ENCODE data around the gene ANGEL2.

The ANGEL2 gene

GRCh38 chr1:212953321-212953720, 62.3 kb downstream of the ANGEL2 start:
- TF ChIP-seq CTCF (IDR thresholded peaks at IDR 0.05; ENCODE audit: control insufficient read depth, extremely low read depth, insufficient read depth): no peak
- no peak overlapping the region for H3K4me3 ChIP-seq (ENCODE audit: low read depth, low read length)
- DNase-seq (ENCODE audit: low read depth): no peak

- no peak overlapping the region for H3K4me3 ChIP-seq (ENCODE audit: low read depth, low read length)
- no peak for DNase-seq (ENCODE audit: low read depth)
- TF ChIP-seq CTCF (IDR thresholded peaks at IDR 0.05; ENCODE audit: control insufficient read depth, extremely low read depth, insufficient read depth): no peak
Measured at GRCh38 chr1:212952641-212952976, 63.1 kb downstream of the ANGEL2 start.

GRCh38 chr1:212951947-212952640, 63.6 kb downstream of the ANGEL2 start:
- no peak for TF ChIP-seq CTCF (IDR thresholded peaks at IDR 0.05; ENCODE audit: control insufficient read depth, extremely low read depth, insufficient read depth)
- no peak for DNase-seq (ENCODE audit: low read depth)
- no peak overlapping the region for H3K4me3 ChIP-seq (ENCODE audit: low read depth, low read length)

GRCh38 chr1:212951126-212951946, 64.3 kb downstream of the ANGEL2 start:
- TF ChIP-seq CTCF (IDR thresholded peaks at IDR 0.05; ENCODE audit: control insufficient read depth, extremely low read depth, insufficient read depth): no peak
- H3K4me3 ChIP-seq (ENCODE audit: low read depth, low read length): peak overlapping the region; percentile 72
- DNase-seq (ENCODE audit: low read depth): no peak

- DNase-seq (ENCODE audit: low read depth): peak; percentile 47
- peak within 1 kb of the TSS; percentile 72 for H3K4me3 ChIP-seq (ENCODE audit: low read depth, low read length)
- TF ChIP-seq CTCF (IDR thresholded peaks at IDR 0.05; ENCODE audit: control insufficient read depth, extremely low read depth, insufficient read depth): no peak
Measured at GRCh38 chr1:212950243-212951125, 65.2 kb downstream of the ANGEL2 start, which contains the start of gene VASH2. VASH2 (plus strand) TSS chr1:212950541; CDS start chr1:212951543, 1,002 bp downstream.

GRCh38 chr1:212949771-212950170, 65.9 kb downstream of the ANGEL2 start:
- no peak for DNase-seq (ENCODE audit: low read depth)
- no peak for TF ChIP-seq CTCF (IDR thresholded peaks at IDR 0.05; ENCODE audit: control insufficient read depth, extremely low read depth, insufficient read depth)
- peak overlapping the region; percentile 72 for H3K4me3 ChIP-seq (ENCODE audit: low read depth, low read length)
